BLaER1 treated with 17β-estradiol and CSF1 and Interleukin-3, amounts not matched to agents 10 nM and 100 nM (cell line): Measurements from ENCODE around the gene C17orf75.
"Not testable (repeated sequence)": the region's sequence is repeated elsewhere in the genome, so short reads cannot be mapped to it uniquely, and the experiment has no call there.

Source experiments
- H3K27ac ChIP-seq, 11 experiments: shearing (Covaris generic); formaldehyde crosslinking; 2 replicates each; pipeline ENCODE4 v1.8.1; 2022
- H3K27me3 ChIP-seq, 11 experiments: shearing (Covaris generic); formaldehyde crosslinking; 2 replicates each; pipeline ENCODE4 v1.8.1; 2022
- H3K36me3 ChIP-seq, 11 experiments: shearing (Covaris generic); formaldehyde crosslinking; 2 replicates each; pipeline ENCODE4 v1.8.1; 2022
- H3K4me1 ChIP-seq, 10 experiments: shearing (Covaris generic); formaldehyde crosslinking; 2 replicates each; pipeline ENCODE4 v1.8.1; 2022
- H3K4me2 ChIP-seq, 11 experiments: shearing (Covaris generic); formaldehyde crosslinking; 2 replicates each; pipeline ENCODE4 v1.8.1; 2022
- H3K4me3 ChIP-seq, 10 experiments: shearing (Covaris generic); formaldehyde crosslinking; 2 replicates each; pipeline ENCODE4 v1.8.1; 2022
- H3K9ac ChIP-seq, 11 experiments: shearing (Covaris generic); formaldehyde crosslinking; 2 replicates each; pipeline ENCODE4 v1.8.1; 2022
- H3K9me3 ChIP-seq, 11 experiments: shearing (Covaris generic); formaldehyde crosslinking; replicated peaks in 1 of 11; 2 replicates each; pipeline ENCODE4 v1.8.1; 2022
- H4K20me1 ChIP-seq, 11 experiments: shearing (Covaris generic); formaldehyde crosslinking; 2 replicates each; pipeline ENCODE4 v1.8.1; 2022
- Cebpa-rat ChIP-seq, 11 experiments: shearing (Covaris generic); IDR thresholded peaks; 2 replicates each; pipeline ENCODE4 v1.8.1; 2022

Gene C17orf75, protein sequence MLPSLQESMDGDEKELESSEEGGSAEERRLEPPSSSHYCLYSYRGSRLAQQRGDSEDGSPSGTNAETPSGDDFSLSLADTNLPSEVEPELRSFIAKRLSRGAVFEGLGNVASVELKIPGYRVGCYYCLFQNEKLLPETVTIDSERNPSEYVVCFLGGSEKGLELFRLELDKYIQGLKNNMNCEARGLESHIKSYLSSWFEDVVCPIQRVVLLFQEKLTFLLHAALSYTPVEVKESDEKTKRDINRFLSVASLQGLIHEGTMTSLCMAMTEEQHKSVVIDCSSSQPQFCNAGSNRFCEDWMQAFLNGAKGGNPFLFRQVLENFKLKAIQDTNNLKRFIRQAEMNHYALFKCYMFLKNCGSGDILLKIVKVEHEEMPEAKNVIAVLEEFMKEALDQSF

DNA sequence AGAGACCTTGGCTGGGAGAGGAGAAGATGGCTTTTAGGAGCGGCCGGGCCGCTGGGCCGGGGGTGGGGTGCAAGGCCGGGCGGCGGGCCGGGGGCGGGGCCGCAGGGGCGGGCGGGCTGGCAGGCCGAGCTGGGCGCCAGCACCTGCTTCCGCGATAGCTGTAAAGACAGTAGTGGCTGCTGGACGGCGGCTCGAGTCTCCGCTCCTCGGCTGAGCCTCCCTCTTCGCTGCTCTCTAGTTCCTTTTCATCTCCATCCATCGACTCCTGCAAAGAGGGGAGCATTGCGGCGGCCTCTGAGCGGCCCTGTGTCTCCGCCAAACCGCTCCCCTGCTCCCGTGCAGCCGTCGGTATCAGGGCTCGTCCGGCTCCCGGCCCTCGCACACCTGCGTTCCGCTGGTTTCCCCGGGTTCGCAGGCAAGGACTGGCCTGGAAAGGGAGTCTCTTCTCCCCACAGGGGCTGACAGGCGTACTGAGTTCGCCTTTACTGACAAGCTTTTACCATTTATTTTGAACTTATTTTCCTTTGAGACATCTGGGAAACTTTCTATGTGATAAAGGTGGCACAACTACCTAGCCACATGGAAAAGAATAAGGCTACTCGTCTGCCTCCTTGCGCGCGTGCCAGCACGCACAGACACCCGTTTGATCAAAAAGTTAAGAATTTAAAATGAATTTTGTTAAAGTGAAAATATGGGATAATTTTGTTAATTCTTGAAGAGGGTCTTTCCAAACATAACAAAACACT, at the start of gene C17orf75:
C17orf75 (minus strand) TSS at position 317 of the 746 bp plus-strand sequence; CDS start at position 283, 34 bp downstream.
- Histone ChIP-seq H3K4me1 (peaks cover 20 to 74% (median 46%) of the 10 kb centered on the region in 10 experiments), H3K4me2 (peak within 1 kb of the TSS; percentile 78 to 97 (median 88)), H3K27me3 (no peaks in the 10 kb centered on the region), H3K27ac (peak within 1 kb of the TSS; percentile 69 to 98 (median 94)), H4K20me1 (no peaks in the 10 kb centered on the region), H3K4me3 (peak within 1 kb of the TSS; percentile 57 to 75 (median 63)), H3K36me3 (peaks cover 0 to 27% (median 16%) of the 10 kb centered on the region in 11 experiments; a peak in 14 of 22 replicates), H3K9me3 (no peaks in the 10 kb centered on the region), H3K9ac (peak within 1 kb of the TSS; percentile 78 to 94 (median 88))
- TF ChIP-seq Cebpa-rat (IDR thresholded peaks at IDR 0.05): no peak

DNA sequence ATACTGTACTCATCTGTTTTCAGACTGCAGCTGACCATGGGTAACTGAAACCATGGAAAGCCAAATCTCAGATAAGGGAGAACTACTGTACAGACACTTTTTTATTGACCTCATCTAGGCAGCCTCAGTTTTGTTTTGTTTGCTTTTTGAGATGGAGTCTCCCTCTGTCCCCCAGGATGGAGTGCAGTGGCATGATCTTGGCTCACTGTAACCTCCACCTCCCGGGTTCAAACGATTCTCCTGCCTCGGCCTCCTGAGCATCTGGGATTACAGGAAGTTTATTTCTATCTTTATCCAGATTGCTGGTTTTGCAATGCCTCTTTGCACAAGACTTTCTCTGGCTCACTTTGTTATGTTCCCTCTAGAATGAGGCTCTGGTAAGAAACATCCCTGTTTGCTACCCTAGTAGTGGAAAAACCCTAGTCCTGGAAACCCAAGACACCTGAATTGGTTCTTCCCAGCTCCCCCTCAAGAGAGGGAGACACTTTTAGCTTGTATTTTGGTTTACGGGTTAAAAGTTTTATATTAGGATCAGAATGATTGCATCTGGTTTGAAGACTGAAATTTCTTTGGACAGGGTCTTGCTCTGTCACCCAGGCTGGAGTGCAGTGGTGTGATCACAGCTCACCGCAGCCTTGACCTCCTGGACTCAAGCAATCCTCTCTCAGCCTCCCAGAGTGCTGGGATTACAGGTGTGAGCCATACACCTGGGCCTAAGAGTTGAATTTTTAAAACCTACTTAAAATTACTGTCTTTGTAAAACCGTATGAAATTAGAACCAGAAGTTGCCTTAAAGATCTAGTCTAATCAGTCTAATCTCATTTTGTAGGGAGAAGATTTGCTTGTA, 46.9 kb upstream of the C17orf75 start:
- Histone ChIP-seq H3K9me3 (no peaks in the 10 kb centered on the region), H4K20me1 (peaks cover 0 to 88% (median 28%) of the 10 kb centered on the region in 11 experiments; a peak in 16 of 22 replicates), H3K9ac (no peak overlapping the region), H3K36me3 (peaks cover under 1 to 83% (median 28%) of the 10 kb centered on the region in 11 experiments; a peak in 16 of 22 replicates), H3K4me3 (no peak overlapping the region), H3K4me2 (no peak overlapping the region), H3K4me1 (peaks cover 0 to 11% (median 0%) of the 10 kb centered on the region in 10 experiments; a peak in 5 of 20 replicates), H3K27me3 (no peaks in the 10 kb centered on the region), H3K27ac (no peak overlapping the region)
- TF ChIP-seq Cebpa-rat (IDR thresholded peaks at IDR 0.05): no peak

DNA sequence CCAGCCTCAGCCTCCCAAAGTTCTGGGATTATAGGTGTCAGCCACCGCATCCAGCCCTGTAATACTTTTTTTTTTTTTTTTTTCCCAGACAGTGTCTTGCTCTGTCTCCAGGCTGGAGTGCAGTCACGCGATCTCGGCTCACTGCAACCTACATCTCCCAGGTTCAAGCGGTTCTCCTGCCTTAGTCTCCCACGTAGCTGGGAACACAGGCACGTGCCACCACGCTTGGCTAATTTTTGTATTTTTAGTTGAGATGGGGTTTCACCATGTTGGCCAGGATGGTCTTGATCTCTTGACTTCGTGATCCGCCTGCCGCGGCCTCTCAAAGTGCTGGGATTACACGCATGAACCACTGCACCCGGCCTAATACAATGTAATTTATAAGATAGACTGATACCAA, 46.2 kb upstream of the C17orf75 start:
- H3K27me3 ChIP-seq, H3K9ac ChIP-seq, H3K4me2 ChIP-seq, H3K4me3 ChIP-seq, H3K27ac ChIP-seq, H3K9me3 ChIP-seq: not testable (repeated sequence)
- Histone ChIP-seq H4K20me1 (peaks cover 0 to 89% (median 30%) of the 10 kb centered on the region in 11 experiments; a peak in 17 of 22 replicates), H3K36me3 (peaks cover 8 to 87% (median 30%) of the 10 kb centered on the region in 11 experiments; a peak in 20 of 22 replicates), H3K4me1 (peaks cover 0 to 11% (median 0%) of the 10 kb centered on the region in 10 experiments; a peak in 5 of 20 replicates)

DNA sequence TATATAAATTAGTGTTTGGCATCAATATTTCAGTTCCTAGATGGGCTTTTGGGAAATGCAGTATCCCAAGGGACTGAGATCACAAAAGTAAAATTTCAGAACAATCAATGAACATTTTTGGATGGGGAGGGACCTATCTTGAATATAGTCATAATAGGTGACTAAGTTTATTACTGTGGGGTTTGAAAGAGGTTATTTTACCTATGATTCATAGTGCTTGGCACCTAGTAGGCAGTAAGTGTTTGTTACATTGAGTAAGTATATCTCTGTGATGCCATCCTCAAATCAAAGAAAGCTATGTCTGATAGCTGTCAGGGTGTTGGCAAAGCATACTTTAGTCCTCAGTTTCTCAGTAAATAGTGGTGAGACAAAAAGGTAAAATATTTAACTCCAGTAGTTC, 44.9 kb upstream of the C17orf75 start:
- H4K20me1 ChIP-seq: peaks cover 12 to 94% (median 43%) of the 10 kb centered on the region in 11 experiments; a peak in 21 of 22 replicates
- H3K9ac ChIP-seq: no peak overlapping the region
- H3K36me3 ChIP-seq: peaks cover 21 to 99% (median 43%) of the 10 kb centered on the region in 11 experiments
- no peaks in the 10 kb centered on the region for H3K9me3 ChIP-seq
- no peak for TF ChIP-seq Cebpa-rat (IDR thresholded peaks at IDR 0.05)
- no peaks in the 10 kb centered on the region for H3K27me3 ChIP-seq
- peaks cover 0 to 11% (median 0%) of the 10 kb centered on the region in 10 experiments; a peak in 5 of 20 replicates for H3K4me1 ChIP-seq
- H3K4me3 ChIP-seq: no peak overlapping the region
- H3K27ac ChIP-seq: no peak overlapping the region
- no peak overlapping the region for H3K4me2 ChIP-seq

DNA sequence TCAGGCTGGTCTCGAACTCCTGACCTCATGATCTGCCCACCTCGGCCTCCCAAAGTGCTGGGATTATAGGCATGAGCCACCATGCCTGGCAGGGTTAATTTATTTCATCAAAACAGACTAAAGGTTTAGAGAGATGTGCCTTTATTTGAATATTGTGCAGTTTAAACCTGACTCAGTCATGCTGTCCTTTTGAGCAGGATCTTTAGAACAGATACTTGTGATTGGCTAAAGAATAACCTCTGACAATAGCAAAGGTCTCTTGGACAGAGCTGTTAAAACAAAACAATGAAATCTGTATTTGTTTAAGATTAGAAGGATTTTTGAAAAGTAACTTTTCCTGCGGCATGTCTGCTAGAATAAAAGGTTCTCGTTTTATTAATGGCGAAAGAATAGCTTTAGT, 44.0 kb upstream of the C17orf75 start:
- H3K9me3 ChIP-seq: no peaks in the 10 kb centered on the region
- no peak for TF ChIP-seq Cebpa-rat (IDR thresholded peaks at IDR 0.05)
- H3K4me1 ChIP-seq: peaks cover 0 to 11% (median 0%) of the 10 kb centered on the region in 10 experiments; a peak in 5 of 20 replicates
- H3K36me3 ChIP-seq: peaks cover 29 to 99% (median 51%) of the 10 kb centered on the region in 11 experiments
- no peak overlapping the region for H3K4me3 ChIP-seq
- no peak overlapping the region for H3K9ac ChIP-seq
- H3K27me3 ChIP-seq: no peaks in the 10 kb centered on the region
- peaks cover 18 to 97% (median 52%) of the 10 kb centered on the region in 11 experiments; a peak in 21 of 22 replicates for H4K20me1 ChIP-seq
- H3K27ac ChIP-seq: no peak overlapping the region
- no peak overlapping the region for H3K4me2 ChIP-seq

DNA sequence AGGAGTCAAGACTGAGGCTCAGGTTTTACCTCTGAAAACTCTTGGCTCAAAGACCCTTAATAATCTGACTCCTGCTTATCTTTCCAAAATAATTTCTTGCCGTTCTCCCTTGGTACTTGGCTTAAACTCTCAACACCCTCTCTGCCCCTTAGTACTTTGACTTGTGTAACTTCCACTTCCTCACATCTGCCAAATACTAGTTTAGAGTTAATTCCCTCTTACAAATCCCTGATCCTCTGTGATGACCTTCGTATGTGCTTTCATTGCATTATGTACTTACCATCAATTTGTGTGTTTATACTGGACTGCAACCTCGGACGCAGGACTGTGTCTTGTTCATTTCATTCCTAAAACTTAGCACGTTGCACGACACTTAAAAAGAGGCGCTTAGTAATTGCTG, 43.1 kb upstream of the C17orf75 start:
- Histone ChIP-seq H3K27ac (no peak overlapping the region), H3K4me3 (no peak overlapping the region), H3K4me2 (no peak overlapping the region), H3K9me3 (no peaks in the 10 kb centered on the region), H3K27me3 (no peaks in the 10 kb centered on the region), H3K36me3 (peaks cover 38 to 100% (median 60%) of the 10 kb centered on the region in 11 experiments), H3K9ac (no peak overlapping the region), H3K4me1 (peaks cover 0 to 11% (median 0%) of the 10 kb centered on the region in 10 experiments; a peak in 5 of 20 replicates), H4K20me1 (peaks cover 22 to 100% (median 60%) of the 10 kb centered on the region in 11 experiments; a peak in 21 of 22 replicates)
- TF ChIP-seq Cebpa-rat (IDR thresholded peaks at IDR 0.05): no peak

DNA sequence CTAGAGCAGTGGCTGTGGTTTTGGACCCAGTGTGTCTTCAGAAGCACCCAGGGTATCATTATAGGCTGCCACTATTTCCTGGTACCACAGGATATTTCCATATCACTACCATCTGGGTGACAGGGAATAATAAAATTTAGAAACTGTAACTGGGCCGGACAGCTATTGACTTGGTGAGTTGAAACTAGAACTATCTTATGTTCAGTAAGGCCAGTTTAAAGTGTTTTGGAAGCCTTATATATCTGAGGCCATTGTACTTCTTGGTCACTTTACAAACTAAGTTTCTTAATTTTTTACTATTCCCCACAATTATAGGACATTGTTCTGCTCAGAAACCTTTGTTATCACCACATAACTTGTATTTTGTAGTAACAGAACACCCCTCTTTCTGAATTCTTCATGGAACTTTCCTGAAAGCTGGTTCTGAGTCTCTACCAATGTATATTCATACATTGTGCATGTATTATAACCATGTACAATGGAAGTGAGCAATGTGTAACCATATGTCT, 42.0 kb upstream of the C17orf75 start:
- no peak for TF ChIP-seq Cebpa-rat (IDR thresholded peaks at IDR 0.05)
- H3K9me3 ChIP-seq: no peaks in the 10 kb centered on the region
- H3K9ac ChIP-seq: no peak overlapping the region
- H3K4me3 ChIP-seq: no peak overlapping the region
- no peaks in the 10 kb centered on the region for H3K27me3 ChIP-seq
- peaks cover 22 to 100% (median 71%) of the 10 kb centered on the region in 11 experiments; a peak in 21 of 22 replicates for H4K20me1 ChIP-seq
- H3K4me1 ChIP-seq: peaks cover 0 to 11% (median 0%) of the 10 kb centered on the region in 10 experiments; a peak in 5 of 20 replicates
- no peak overlapping the region for H3K4me2 ChIP-seq
- peaks cover 49 to 100% (median 70%) of the 10 kb centered on the region in 11 experiments for H3K36me3 ChIP-seq
- no peak overlapping the region for H3K27ac ChIP-seq

DNA sequence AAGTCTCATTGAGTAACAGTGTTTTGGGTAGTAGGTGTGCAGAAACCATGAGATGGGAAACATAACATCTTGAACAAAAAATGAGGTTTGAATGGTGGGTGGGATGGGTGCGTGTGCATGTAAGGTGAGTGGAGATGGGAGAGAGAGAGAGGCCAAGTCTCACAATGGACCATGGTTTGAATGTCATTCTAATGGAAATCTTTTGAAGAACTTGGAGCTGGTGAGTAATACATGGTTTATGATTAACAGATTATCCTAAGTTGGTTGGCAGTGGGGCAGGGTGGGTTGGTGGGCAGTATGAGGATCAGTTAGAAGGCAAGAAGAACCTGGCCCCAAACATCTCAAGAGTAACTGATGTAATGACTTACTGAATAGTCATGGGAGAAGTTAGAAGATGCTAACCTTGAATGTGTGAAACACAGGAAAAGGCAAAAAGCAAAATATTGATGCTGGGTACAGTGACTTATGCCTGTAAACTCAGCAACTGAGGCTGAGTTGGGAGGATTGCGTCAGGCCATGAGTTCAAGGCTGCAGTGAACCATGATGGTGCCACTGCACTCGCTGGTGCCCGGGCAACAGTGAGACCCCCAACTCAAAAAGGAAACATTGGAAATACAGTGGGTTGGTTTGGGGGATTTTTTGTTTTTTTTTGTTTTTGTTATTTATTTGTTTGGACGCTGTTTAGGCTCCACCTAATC, 40.7 kb upstream of the C17orf75 start:
- Histone ChIP-seq H3K36me3 (peaks cover 62 to 100% (median 74%) of the 10 kb centered on the region in 11 experiments), H3K4me2 (no peak overlapping the region), H3K27me3 (no peaks in the 10 kb centered on the region), H3K4me3 (no peak overlapping the region), H3K27ac (no peak overlapping the region), H3K9me3 (no peaks in the 10 kb centered on the region), H3K9ac (no peak overlapping the region), H3K4me1 (peaks cover 0 to 1% (median 0%) of the 10 kb centered on the region in 10 experiments; a peak in 1 of 20 replicates), H4K20me1 (peaks cover 29 to 100% (median 82%) of the 10 kb centered on the region in 11 experiments)
- no peak for TF ChIP-seq Cebpa-rat (IDR thresholded peaks at IDR 0.05)
